HG03095 (cell line): ENCODE data around the gene DNAAF2.
"Not testable (repeated sequence)": the region's sequence is repeated elsewhere in the genome, so short reads cannot be mapped to it uniquely, and the experiment has no call there.

Source experiments
- ATAC-seq: cut with Tn5 transposase; IDR thresholded peaks from one replicate; pipeline ENCODE4 v1.9.1; 2021; ENCODE audit warnings: moderate library complexity; ENCODE audit not compliant: unreplicated experiment

The DNAAF2 gene, protein sequence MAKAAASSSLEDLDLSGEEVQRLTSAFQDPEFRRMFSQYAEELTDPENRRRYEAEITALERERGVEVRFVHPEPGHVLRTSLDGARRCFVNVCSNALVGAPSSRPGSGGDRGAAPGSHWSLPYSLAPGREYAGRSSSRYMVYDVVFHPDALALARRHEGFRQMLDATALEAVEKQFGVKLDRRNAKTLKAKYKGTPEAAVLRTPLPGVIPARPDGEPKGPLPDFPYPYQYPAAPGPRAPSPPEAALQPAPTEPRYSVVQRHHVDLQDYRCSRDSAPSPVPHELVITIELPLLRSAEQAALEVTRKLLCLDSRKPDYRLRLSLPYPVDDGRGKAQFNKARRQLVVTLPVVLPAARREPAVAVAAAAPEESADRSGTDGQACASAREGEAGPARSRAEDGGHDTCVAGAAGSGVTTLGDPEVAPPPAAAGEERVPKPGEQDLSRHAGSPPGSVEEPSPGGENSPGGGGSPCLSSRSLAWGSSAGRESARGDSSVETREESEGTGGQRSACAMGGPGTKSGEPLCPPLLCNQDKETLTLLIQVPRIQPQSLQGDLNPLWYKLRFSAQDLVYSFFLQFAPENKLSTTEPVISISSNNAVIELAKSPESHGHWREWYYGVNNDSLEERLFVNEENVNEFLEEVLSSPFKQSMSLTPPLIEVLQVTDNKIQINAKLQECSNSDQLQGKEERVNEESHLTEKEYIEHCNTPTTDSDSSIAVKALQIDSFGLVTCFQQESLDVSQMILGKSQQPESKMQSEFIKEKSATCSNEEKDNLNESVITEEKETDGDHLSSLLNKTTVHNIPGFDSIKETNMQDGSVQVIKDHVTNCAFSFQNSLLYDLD

GRCh38 chr14:49634547-49635334 is at the start of gene DNAAF2:
Gene DNAAF2, minus strand, starts transcription at chr14:49635244. Its CDS starts 95 bp downstream, at chr14:49635149.
- peak; percentile 23 for ATAC-seq

DNA sequence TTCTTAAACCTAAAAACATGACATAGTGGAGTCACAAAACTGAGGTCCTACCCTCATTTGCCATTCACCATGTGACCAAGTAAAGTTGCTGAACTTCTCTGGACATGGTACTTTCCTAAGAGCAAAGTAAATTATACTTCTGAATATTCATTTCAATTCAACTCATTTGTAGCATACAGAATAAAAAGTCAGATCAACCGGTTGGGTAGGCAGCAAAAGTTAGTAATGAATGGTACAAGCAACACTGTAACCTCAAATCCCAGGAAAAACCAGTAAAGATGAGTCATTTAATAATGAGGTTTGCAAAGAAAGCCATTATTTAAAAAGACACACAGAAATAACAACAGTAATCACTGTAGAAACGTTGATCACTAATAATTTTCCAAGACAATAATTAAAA is 44.2 kb upstream of the DNAAF2 start:
- no peak for ATAC-seq

- no peak for ATAC-seq
These were observed 42.6 kb upstream of the DNAAF2 start for GRCh38 chr14:49677643-49678042.

DNA sequence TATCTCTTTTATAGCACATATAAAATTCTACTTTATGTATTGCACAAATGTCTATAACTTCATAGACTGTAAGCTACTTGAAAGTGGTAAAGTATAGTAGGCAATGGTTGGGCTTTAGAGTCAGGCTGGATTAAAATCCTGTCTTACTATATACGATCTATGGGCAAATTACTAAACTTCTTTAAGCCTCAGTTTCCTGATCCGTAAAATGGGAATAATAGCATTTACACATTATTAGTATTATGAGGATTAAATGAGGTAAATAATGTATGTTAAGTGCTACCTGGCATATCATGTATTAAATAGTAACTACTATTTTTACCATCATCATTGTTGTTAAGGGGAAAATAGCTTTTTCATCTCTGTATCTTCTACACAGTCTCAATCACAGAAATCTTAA is 38.5 kb upstream of the DNAAF2 start:
- ATAC-seq, result no peak

DNA sequence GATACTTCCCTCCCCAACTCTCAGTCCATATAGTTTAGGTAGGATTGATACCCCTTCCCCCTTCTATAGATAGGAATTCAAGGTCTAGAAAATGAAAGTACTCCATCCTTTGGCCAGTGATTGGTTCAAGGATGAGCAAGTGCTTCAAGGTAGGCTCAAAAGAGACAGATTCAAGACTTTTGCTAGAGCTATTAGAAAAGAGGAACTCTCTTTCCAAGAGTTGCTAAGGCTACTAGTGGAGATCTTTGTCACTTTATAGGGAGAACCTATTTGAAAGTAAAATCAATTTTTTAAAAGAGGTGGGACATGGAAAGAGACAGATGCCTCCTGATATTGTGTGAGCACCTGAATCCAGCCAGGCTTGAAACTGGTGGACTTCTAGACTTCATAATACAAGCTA is 35.4 kb upstream of the DNAAF2 start:
- ATAC-seq, result no peak

GRCh38 chr14:49659526-49660455 is 24.7 kb upstream of the DNAAF2 start:
- ATAC-seq, result no peak

DNA sequence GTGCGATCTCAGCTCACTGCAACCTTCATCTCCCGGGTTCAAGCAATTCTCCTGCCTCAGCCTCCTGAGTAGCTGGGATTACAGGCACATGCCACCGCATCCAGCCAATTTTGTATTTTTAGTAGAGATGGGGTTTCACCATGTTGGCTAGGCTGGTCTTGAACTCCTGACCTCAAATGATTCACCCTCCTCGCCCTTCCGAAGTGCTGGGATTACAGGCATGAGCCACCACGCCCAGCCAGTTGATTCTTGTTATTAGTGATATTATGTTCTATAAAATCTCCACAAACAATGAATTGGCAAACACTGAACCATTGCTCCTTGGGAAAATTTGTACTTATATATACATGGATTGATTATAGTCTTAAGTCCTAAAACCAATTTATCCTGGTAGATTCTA is 22.5 kb upstream of the DNAAF2 start:
- not testable (repeated sequence) for ATAC-seq

- ATAC-seq, result no peak
These were observed 19.5 kb upstream of the DNAAF2 start for GRCh38 chr14:49654511-49654910.

DNA sequence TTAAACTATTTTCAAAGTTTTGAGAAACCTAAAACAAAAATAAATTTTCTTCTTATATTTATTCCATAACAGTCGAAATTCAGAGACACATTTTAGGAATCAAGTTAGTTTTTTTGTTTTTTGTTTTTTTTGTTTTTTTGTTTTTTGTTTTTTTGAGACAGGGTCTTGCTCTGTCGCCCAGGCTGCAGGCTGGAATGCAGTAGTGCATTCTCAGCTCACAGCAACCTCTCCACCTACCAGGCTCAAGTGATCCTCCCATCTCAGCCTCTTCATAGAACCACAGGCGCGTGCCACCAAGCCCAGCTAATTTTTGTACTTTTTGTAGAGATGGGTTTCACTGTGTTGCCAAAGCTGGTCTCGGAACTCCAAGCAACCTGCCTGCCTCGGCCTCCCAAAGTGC is 18.5 kb upstream of the DNAAF2 start:
- no peak for ATAC-seq

- ATAC-seq, result no peak
These were observed 7.1 kb upstream of the DNAAF2 start for GRCh38 chr14:49642163-49642562.

DNA sequence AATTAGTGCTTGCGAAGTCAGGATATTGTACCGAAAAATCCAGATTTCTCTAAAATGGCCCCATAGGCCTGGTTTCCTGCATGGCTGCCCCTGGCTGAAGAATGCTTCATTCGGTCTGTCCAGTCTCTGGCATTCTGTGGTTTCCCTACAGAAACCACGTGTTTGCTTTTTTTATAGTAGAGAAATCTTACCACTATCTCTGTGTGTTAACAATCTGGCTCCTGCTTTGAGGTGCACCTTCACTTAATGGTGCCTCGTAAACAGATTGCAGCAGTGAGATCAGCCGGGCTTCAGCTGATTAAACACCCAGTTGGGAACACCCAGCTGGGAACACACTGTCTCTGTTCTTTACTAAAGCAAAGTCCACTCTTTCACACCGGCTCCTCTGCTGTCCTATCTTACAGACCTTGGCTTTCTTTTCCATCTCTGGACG is 6.7 kb upstream of the DNAAF2 start:
- no peak for ATAC-seq

- ATAC-seq, result no peak
These were observed 5.7 kb upstream of the DNAAF2 start for GRCh38 chr14:49640540-49641417.

- no peak for ATAC-seq
These were observed 2.6 kb upstream of the DNAAF2 start for GRCh38 chr14:49637534-49638078.

- no peak for ATAC-seq
These were observed 1.8 kb upstream of the DNAAF2 start for GRCh38 chr14:49636866-49637265.

GRCh38 chr14:49633640-49634546 is 1.2 kb downstream of the DNAAF2 start:
- ATAC-seq, result peak; percentile 77

DNA sequence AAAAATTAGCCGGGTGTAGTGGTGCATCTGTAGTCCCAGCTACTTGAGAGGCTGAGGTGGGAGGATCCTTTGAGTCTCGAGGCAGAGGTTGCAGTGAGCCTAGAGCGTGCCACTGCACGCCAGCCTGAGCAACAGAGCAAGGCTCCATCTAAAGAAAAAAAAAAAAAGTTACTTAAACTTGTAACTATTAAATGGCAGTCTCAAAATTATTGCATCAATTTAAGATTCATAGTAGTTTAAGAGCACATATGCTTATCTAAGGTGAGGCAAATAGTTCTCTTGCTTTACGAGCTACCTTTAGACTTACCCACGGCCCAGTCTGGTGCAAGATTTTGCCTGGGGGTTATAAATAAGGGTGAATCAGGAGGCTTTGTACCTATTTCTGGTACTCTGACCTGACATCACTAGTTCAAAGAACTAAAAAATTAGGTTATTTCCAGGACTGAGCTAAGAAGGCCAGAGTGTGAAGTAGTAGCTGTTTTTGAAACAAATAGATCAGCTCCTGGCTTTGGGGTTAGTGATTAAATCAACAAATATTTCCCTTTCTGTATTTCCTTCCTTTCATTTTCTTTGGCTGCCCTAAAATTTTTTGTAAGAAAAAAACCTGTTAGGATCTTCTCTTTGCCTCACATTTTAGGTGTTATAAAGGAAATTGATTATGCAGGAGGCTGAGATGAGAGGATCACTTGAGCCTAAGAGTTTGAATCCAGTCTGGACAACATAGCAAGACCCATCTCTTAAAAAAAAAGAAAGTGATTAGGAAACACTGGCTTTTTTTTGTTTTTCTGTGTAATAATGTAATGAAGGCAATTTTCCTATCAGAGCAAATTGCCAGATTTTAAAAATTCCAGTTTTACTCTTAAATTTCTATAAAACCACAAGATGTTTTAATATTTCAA is 10.9 kb downstream of the DNAAF2 start:
- no peak for ATAC-seq

- no peak for ATAC-seq
These were observed 11.7 kb downstream of the DNAAF2 start for GRCh38 chr14:49623387-49623786.
